Neural cell (in vitro differentiated cells): ENCODE measurements around the gene PTPRU.

ENCODE experiments used
- CTCF ChIP-seq: fragments of 450-650 bp; IDR thresholded peaks from 2 replicates; pipeline ENCODE4 v1.5.1; 2014; ENCODE audit warnings: antibody characterized with exemption, mild to moderate bottlenecking, moderate library complexity; ENCODE audit not compliant: poor library complexity, severe bottlenecking
- EP300 ChIP-seq: fragments of 450-650 bp; conservative IDR thresholded peaks from 2 replicates; pipeline ENCODE4 v1.6.1; 2014; ENCODE audit warnings: antibody characterized with exemption, mild to moderate bottlenecking, moderate library complexity; ENCODE audit not compliant: poor library complexity, severe bottlenecking
- EZH2 ChIP-seq: fragments of 200-600, 300-800 bp; shearing (Covaris generic), sonication (generic); IDR thresholded peaks from 2 replicates; pipeline ENCODE4 v1.6.1; 2014; ENCODE audit warnings: antibody characterized with exemption, low read length, borderline replicate concordance, mild to moderate bottlenecking; ENCODE audit not compliant: insufficient read depth, poor library complexity, severe bottlenecking
- MXI1 ChIP-seq: fragments of 450-650 bp; conservative IDR thresholded peaks from 2 replicates; pipeline ENCODE4 v1.6.1; 2014; ENCODE audit warnings: antibody characterized with exemption, mild to moderate bottlenecking; ENCODE audit not compliant: poor library complexity, severe bottlenecking
- POLR2AphosphoS5 ChIP-seq: IDR thresholded peaks from 2 replicates; pipeline ENCODE4 v1.6.1; 2012
- RAD21 ChIP-seq: fragments of 450-650 bp; conservative IDR thresholded peaks from 2 replicates; pipeline ENCODE4 v1.6.1; 2014; ENCODE audit warnings: antibody characterized with exemption, mild to moderate bottlenecking, moderate library complexity
- REST ChIP-seq: IDR thresholded peaks from 2 replicates; pipeline ENCODE4 v1.6.1; 2012; ENCODE audit warnings: borderline replicate concordance
- SMC3 ChIP-seq: fragments of 450-650 bp; conservative IDR thresholded peaks from 2 replicates; pipeline ENCODE4 v1.6.1; 2014; ENCODE audit warnings: antibody characterized with exemption, mild to moderate bottlenecking, moderate library complexity; ENCODE audit not compliant: poor library complexity
- TAF1 ChIP-seq: IDR thresholded peaks from 2 replicates; pipeline ENCODE4 v1.6.1; 2012; ENCODE audit warnings: low read depth

- TF ChIP-seq CTCF (no peak), TAF1 (no peak), POLR2AphosphoS5 (no peak), RAD21 (no peak), EP300 (no peak), REST (no peak), EZH2 (no peak), MXI1 (no peak), SMC3 (no peak)
These were observed 124.4 kb downstream of the PTPRU start for GRCh38 chr1:29360768-29361167.
